H1 (cell line): ENCODE results near the gene RPS4Y2. TPM values are rescaled to one million over a fixed set of nuclear protein-coding genes. Genes with fewer than 3 reads are reported as not detected.

Experiments used
- CTCF ChIA-PET: fragments of 300-600 bp; sonication (Branson Sonifier 250); formaldehyde crosslinking; loops from one replicate; lab custom pipeline; 2021; ENCODE audit not compliant: partially characterized antibody; lab: Charles Lee
- POLR2A ChIA-PET: fragments of 300-600 bp; sonication (Branson Sonifier 250); formaldehyde crosslinking; loops from one replicate; lab custom pipeline; 2021; ENCODE audit warnings: inconsistent platforms; ENCODE audit not compliant: partially characterized antibody; lab: Charles Lee
- DNase-seq, 2 experiments: peaks; one replicate each; pipeline versions ENCODE4 v3.0.0 to v3.0.0-alpha.2; 2010 to 2022; ENCODE audit warnings: low spot score in 2 of 2, low read depth in 1 of 2, mixed read lengths in 1 of 2
- FAIRE-seq: peaks from 2 replicates; lab custom pipeline; 2011; peaks lifted over from hg19 to GRCh38; lab: Jason Lieb, UNC
- H2AFZ ChIP-seq: 2 replicates; pipeline ENCODE4 v1.8.1; 2012; ENCODE audit warnings: low read length, inconsistent platforms
- H2AK5ac ChIP-seq: 2 replicates; pipeline ENCODE4 v1.6.1; 2013; ENCODE audit warnings: low read depth, low read length
- H2BK120ac ChIP-seq: replicated peaks from 2 replicates; pipeline ENCODE3; 2013; ENCODE audit warnings: low read depth, low read length, inconsistent platforms
- H2BK12ac ChIP-seq: 2 replicates; pipeline ENCODE4 v1.6.1; 2013; ENCODE audit warnings: low read depth, low read length
- H2BK15ac ChIP-seq: 2 replicates; pipeline ENCODE4 v1.6.1; 2013; ENCODE audit warnings: low read length
- H2BK20ac ChIP-seq: 2 replicates; pipeline ENCODE4 v1.6.1; 2013; ENCODE audit warnings: low read length
- H2BK5ac ChIP-seq: 2 replicates; pipeline ENCODE4 v1.6.1; 2013; ENCODE audit warnings: low read depth, low read length
- H3K14ac ChIP-seq: 2 replicates; pipeline ENCODE4 v1.6.1; 2013; ENCODE audit warnings: inconsistent platforms; ENCODE audit not compliant: insufficient read length
- H3K18ac ChIP-seq: 2 replicates; pipeline ENCODE4 v1.6.1; 2013; ENCODE audit warnings: low read length; ENCODE audit errors: extremely low read depth
- H3K23ac ChIP-seq: 2 replicates; pipeline ENCODE4 v1.6.1; 2013; ENCODE audit warnings: inconsistent platforms; ENCODE audit not compliant: insufficient read length
- H3K23me2 ChIP-seq: 2 replicates; pipeline ENCODE4 v1.6.1; 2013; ENCODE audit warnings: low read depth, low read length
- H3K27ac ChIP-seq: 2 replicates; pipeline ENCODE4 v1.6.1; 2011; ENCODE audit warnings: low read depth, low read length, inconsistent platforms
- H3K27me3 ChIP-seq, 4 experiments: replicated peaks in 1 of 4; 1 replicate in 1 of 4; 2 replicates in 3 of 4; pipeline versions ENCODE4 v1.6.1 to v1.8.1; 2011 to 2013; ENCODE audit warnings: low read length in 3 of 4, mild to moderate bottlenecking in 3 of 4, inconsistent platforms in 2 of 4, mixed read lengths in 2 of 4, moderate library complexity in 1 of 4; ENCODE audit not compliant: control insufficient read depth in 3 of 4, insufficient read depth in 3 of 4; ENCODE audit errors: extremely low read depth in 1 of 4
- H3K36me3 ChIP-seq, 4 experiments: 2 replicates each; pipeline versions ENCODE4 v1.6.1 to v1.8.1; 2011 to 2013; ENCODE audit warnings: mild to moderate bottlenecking in 4 of 4, low read length in 3 of 4, moderate library complexity in 2 of 4, control low read depth in 1 of 4, inconsistent platforms in 1 of 4; ENCODE audit not compliant: insufficient read depth in 4 of 4, control insufficient read depth in 2 of 4
- H3K4ac ChIP-seq: replicated peaks from 2 replicates; pipeline ENCODE3; 2013; ENCODE audit warnings: low read length, low read depth, mixed read lengths, inconsistent platforms; ENCODE audit not compliant: insufficient read length
- H3K4me1 ChIP-seq, 4 experiments: replicated peaks in 1 of 4; 1 replicate in 1 of 4; 2 replicates in 3 of 4; pipeline versions ENCODE4 v1.6.1 to v1.8.1; 2011 to 2013; ENCODE audit warnings: low read length in 3 of 4, inconsistent platforms in 2 of 4, mixed read lengths in 1 of 4; ENCODE audit not compliant: insufficient read depth in 4 of 4, control insufficient read depth in 3 of 4
- H3K4me2 ChIP-seq, 2 experiments: 2 replicates each; pipeline versions ENCODE4 v1.6.1 to v1.8.1; 2011 to 2013; ENCODE audit warnings: low read depth in 2 of 2, low read length in 2 of 2, control low read depth in 1 of 2, inconsistent platforms in 1 of 2, mild to moderate bottlenecking in 1 of 2; ENCODE audit not compliant: insufficient read depth in 1 of 2
- H3K4me3 ChIP-seq, 4 experiments: fragments of 200-600, 300-600 bp in 1 of 4; sonication (generic), shearing (Covaris generic), sonication (Bioruptor Twin) in 1 of 4; 2 replicates each; pipeline versions ENCODE4 v1.5.1 to v1.8.1; 2011 to 2016; ENCODE audit warnings: low read length in 4 of 4, low read depth in 3 of 4, control low read depth in 2 of 4, inconsistent platforms in 2 of 4, mild to moderate bottlenecking in 2 of 4, mixed read lengths in 1 of 4, moderate library complexity in 1 of 4; ENCODE audit not compliant: insufficient read depth in 2 of 4; ENCODE audit errors: extremely low read depth in 1 of 4
- H3K56ac ChIP-seq: replicated peaks from 2 replicates; pipeline ENCODE3; 2013; ENCODE audit warnings: low read depth, mild to moderate bottlenecking, mixed read lengths, low read length, inconsistent platforms; ENCODE audit not compliant: insufficient read length
- H3K79me1 ChIP-seq: 2 replicates; pipeline ENCODE4 v1.6.1; 2013; ENCODE audit warnings: low read depth, low read length, control low read depth
- H3K79me2 ChIP-seq, 2 experiments: 2 replicates each; pipeline versions ENCODE4 v1.6.1 to v1.8.1; 2012 to 2013; ENCODE audit warnings: low read length in 2 of 2, mild to moderate bottlenecking in 2 of 2, inconsistent platforms in 1 of 2; ENCODE audit not compliant: insufficient read depth in 2 of 2, control insufficient read depth in 1 of 2
- H3K9ac ChIP-seq, 4 experiments: replicated peaks in 1 of 4; 1 replicate in 1 of 4; 2 replicates in 3 of 4; pipeline versions ENCODE4 v1.6.1 to v1.8.1; 2011 to 2013; ENCODE audit warnings: low read depth in 3 of 4, low read length in 3 of 4, control low read depth in 2 of 4, mild to moderate bottlenecking in 2 of 4, moderate library complexity in 2 of 4, inconsistent platforms in 1 of 4; ENCODE audit errors: extremely low read depth in 1 of 4
- H3K9me3 ChIP-seq, 2 experiments: 2 replicates each; pipeline versions ENCODE4 v1.6.1 to v1.8.1; 2012 to 2013; ENCODE audit warnings: mild to moderate bottlenecking in 2 of 2, moderate library complexity in 2 of 2, control low read depth in 1 of 2, inconsistent platforms in 1 of 2, low read depth in 1 of 2, low read length in 1 of 2, mixed read lengths in 1 of 2; ENCODE audit not compliant: insufficient read depth in 2 of 2
- H4K20me1 ChIP-seq, 2 experiments: replicated peaks in 1 of 2; 2 replicates each; pipeline versions ENCODE3 to v1.8.1; 2011 to 2013; ENCODE audit warnings: inconsistent platforms in 2 of 2, low read length in 2 of 2, mild to moderate bottlenecking in 1 of 2; ENCODE audit not compliant: insufficient read depth in 2 of 2, control insufficient read depth in 1 of 2
- H4K5ac ChIP-seq: 2 replicates; pipeline ENCODE4 v1.6.1; 2013; ENCODE audit warnings: low read length, low read depth, mixed read lengths, inconsistent platforms; ENCODE audit not compliant: insufficient read length
- H4K8ac ChIP-seq: 2 replicates; pipeline ENCODE4 v1.8.0; 2013; ENCODE audit warnings: mild to moderate bottlenecking, moderate library complexity, low read length, inconsistent platforms; ENCODE audit not compliant: insufficient read depth; ENCODE audit errors: extremely low read depth
- H4K91ac ChIP-seq: replicated peaks from 2 replicates; pipeline ENCODE3; 2013; ENCODE audit warnings: low read length, mixed read lengths, inconsistent platforms; ENCODE audit not compliant: insufficient read length
- BACH1 ChIP-seq: IDR thresholded peaks from 2 replicates; pipeline ENCODE4 v1.6.1; 2012; ENCODE audit warnings: low read length, improper control_type of control experiment
- CBX5 ChIP-seq: fragments of 300-800, 300-1000 bp; sonication (generic); IDR thresholded peaks from 2 replicates; pipeline ENCODE4 v1.7.1; 2016; ENCODE audit warnings: antibody characterized with exemption, low read length, low read depth
- CTCF ChIP-seq, 3 experiments: IDR thresholded peaks; 1 replicate in 2 of 3; 2 replicates in 1 of 3; pipeline versions ENCODE4 v1.5.1 to v1.6.1; 2011; ENCODE audit warnings: low read length in 3 of 3, mild to moderate bottlenecking in 3 of 3, inconsistent platforms in 2 of 3, low read depth in 1 of 3, moderate library complexity in 1 of 3; ENCODE audit not compliant: insufficient read depth in 1 of 3; ENCODE audit errors: control extremely low read depth in 1 of 3
- JUND ChIP-seq: IDR thresholded peaks from 2 replicates; pipeline ENCODE4 v1.6.1; 2011; ENCODE audit warnings: mild to moderate bottlenecking, improper control_type of control experiment, low read length
- POU5F1 ChIP-seq: IDR thresholded peaks from 2 replicates; pipeline ENCODE4 v1.6.1; 2011; ENCODE audit warnings: low read depth, mild to moderate bottlenecking, low read length, moderate library complexity
- RFX5 ChIP-seq: IDR thresholded peaks from 2 replicates; pipeline ENCODE4 v1.6.1; 2011; ENCODE audit warnings: low read depth, low read length, improper control_type of control experiment, borderline replicate concordance
- RXRA ChIP-seq: IDR thresholded peaks from 2 replicates; pipeline ENCODE4 v1.6.1; 2011; ENCODE audit warnings: low read depth, mild to moderate bottlenecking, low read length, moderate library complexity; ENCODE audit not compliant: insufficient read depth
- SIRT6 ChIP-seq: IDR thresholded peaks from one replicate; pipeline ENCODE4 v1.7.1; 2012; ENCODE audit warnings: low read length, inconsistent platforms
- WGBS, 2 experiments: shearing (Covaris generic) in 1 of 2; methylation state at CpG; one replicate each; pipeline versions ENCODE4 v1.1.6 to v1.1.7; 2013 to 2015; ENCODE audit warnings: low lambda C conversion rate in 2 of 2, mixed read lengths in 2 of 2, inconsistent platforms in 1 of 2, low coverage in 1 of 2, missing lambda C conversion rate in 1 of 2; ENCODE audit not compliant: insufficient replicate concordance in 2 of 2, insufficient coverage in 1 of 2, insufficient read length in 1 of 2; ENCODE audit errors: extremely low coverage in 1 of 2, missing lambda C conversion rate in 1 of 2; 5-methylcytosine and 5-hydroxymethylcytosine counted together
- long read RNA-seq, 2 experiments: library from RNA in 1 of 2; library from capped mRNA in 1 of 2; stranded (forward); transcript quantifications; one replicate each; pipeline ENCODE4 v2.0.0, GENCODE V29; 2021; ENCODE audit warnings: inconsistent platforms in 1 of 2
- polyA minus RNA-seq, 3 experiments: library from RNA; depleted of rRNA, polyadenylated mRNA; stranded (reverse); fragments of >200 nt; gene quantifications; 1 replicate in 2 of 3; 2 replicates in 1 of 3; pipeline ENCODE4 v1.2.3, GENCODE V29; 2011
- polyA plus RNA-seq, 7 experiments: library from polyadenylated mRNA; depleted of rRNA in 3 of 7; stranded (reverse) in 5 of 7; unstranded in 2 of 7; fragments of >200 nt in 5 of 7; fragments of 200-250 nt in 2 of 7; gene quantifications; 1 replicate in 5 of 7; 2 replicates in 1 of 7; 4 replicates in 1 of 7; pipeline versions ENCODE4 v1.2.1 to v1.2.3, GENCODE V29; 2011 to 2013; ENCODE audit warnings: missing spikeins in 2 of 7, mixed read lengths in 2 of 7
- total RNA-seq: library from RNA; stranded (reverse); fragmentation: NEBNext Ultra II Directional; extraction: Animal tissue kit (Norgen Biotek cat#: 25700); gene quantifications from 2 replicates; pipeline ENCODE4 v1.2.1, GENCODE V29; 2021
- TF ChIP-seq, protein P1 (sequence below): IDR thresholded peaks from 2 replicates; pipeline ENCODE4 v1.6.1; 2012; ENCODE audit warnings: inconsistent platforms

Gene RPS4Y2
- total RNA-seq (not detected in 2 replicates), polyA plus RNA-seq (2011; rRNA removed) (not detected in 2 replicates), polyA minus RNA-seq (2011; rRNA and poly(A)+ RNA removed) (not detected in 2 replicates)
- not detected for polyA plus RNA-seq (2011; cell fraction: cytosol; rRNA removed)
- polyA plus RNA-seq (2011; cell fraction: nucleus; rRNA removed), result not detected
- not detected in 4 replicates for polyA plus RNA-seq (2012, experiment 1 of 2)
- not detected for polyA plus RNA-seq (2012, experiment 2 of 2)
- polyA plus RNA-seq (2013, experiment 1 of 2), result not detected
- not detected for polyA plus RNA-seq (2013, experiment 2 of 2)
- not detected for polyA minus RNA-seq (2011; cell fraction: cytosol; rRNA and poly(A)+ RNA removed)
- not detected for polyA minus RNA-seq (2011; cell fraction: nucleus; rRNA and poly(A)+ RNA removed)
- long read RNA-seq, experiment 1, result 0 reads
- long read RNA-seq, experiment 2, result 0 reads

- Histone ChIP-seq H2AK5ac (no peak within 1 kb of the TSS), H4K8ac (no peak within 1 kb of the TSS), H3K23me2 (no peaks in the 10 kb centered on the region), H3K79me2 (no peaks in the 10 kb centered on the region), H2BK20ac (no peak within 1 kb of the TSS), H2BK15ac (no peak within 1 kb of the TSS), H3K4me2 (no peak within 1 kb of the TSS), H2BK5ac (no peak within 1 kb of the TSS), H3K4me1 (no peaks in the 10 kb centered on the region), H3K18ac (no peak within 1 kb of the TSS), H3K4me3 (no peak within 1 kb of the TSS), H3K79me1 (no peaks in the 10 kb centered on the region), H3K36me3 (no peaks in the 10 kb centered on the region), H2BK120ac (no peak within 1 kb of the TSS), H2BK12ac (no peak within 1 kb of the TSS), H3K27ac (no peak within 1 kb of the TSS), H4K20me1 (no peaks in the 10 kb centered on the region), H4K5ac (no peak within 1 kb of the TSS), H3K14ac (no peak within 1 kb of the TSS), H3K9me3 (peaks cover 0 to 70% of the 10 kb centered on the region in 2 experiments; a peak in 2 of 4 replicates), H4K91ac (no peak within 1 kb of the TSS), H3K56ac (no peak within 1 kb of the TSS), H3K9ac (no peak within 1 kb of the TSS), H3K23ac (no peak within 1 kb of the TSS), H2AFZ (no peak within 1 kb of the TSS), H3K4ac (no peak within 1 kb of the TSS), H3K27me3 (no peaks in the 10 kb centered on the region)
- POLR2A ChIA-PET, result no interaction called here
- CTCF ChIA-PET, result no interaction called here
- DNase-seq, result no peak
- 94% methylated on average over 3 of the region's 20 CpGs; no CpG with 5 or more reads in 1 of the 2 experiments for WGBS, 2 experiments
- no peak for FAIRE-seq
- TF ChIP-seq CBX5 (no peak), BACH1 (no peak), POU5F1 (no peak), RFX5 (no peak), RXRA (no peak), CTCF (IDR thresholded peaks at IDR 0.05; ENCODE audit: control extremely low read depth in 1 of 3, insufficient read depth in 1 of 3, low read depth in 1 of 3, low read length in 3 of 3) (no peak), SIRT6 (no peak), JUND (no peak)
- TF ChIP-seq, protein P1, sequence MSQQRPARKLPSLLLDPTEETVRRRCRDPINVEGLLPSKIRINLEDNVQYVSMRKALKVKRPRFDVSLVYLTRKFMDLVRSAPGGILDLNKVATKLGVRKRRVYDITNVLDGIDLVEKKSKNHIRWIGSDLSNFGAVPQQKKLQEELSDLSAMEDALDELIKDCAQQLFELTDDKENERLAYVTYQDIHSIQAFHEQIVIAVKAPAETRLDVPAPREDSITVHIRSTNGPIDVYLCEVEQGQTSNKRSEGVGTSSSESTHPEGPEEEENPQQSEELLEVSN, result no peak
These were observed at the start of gene RPS4Y2 for GRCh38 chrY:20755808-20756207. Gene RPS4Y2, plus strand, starts transcription at chrY:20756108. Its CDS starts 56 bp downstream, at chrY:20756164.
